ENCODE measurements around the gene GFI1B. TPM values are rescaled to one million over a fixed set of nuclear protein-coding genes. Genes with fewer than 3 reads are reported as not detected.

The GFI1B gene
- total RNA-seq, 1 experiment from 2014 or later: not detected

- Histone ChIP-seq H3K4me3 (ENCODE audit: low read length) (peak within 1 kb of the TSS; percentile 99), H3K27ac (ENCODE audit: low read length) (peak within 1 kb of the TSS; percentile 41; the same call in 1 of the 2 replicates), H3K4me2 (ENCODE audit: low read length) (peak within 1 kb of the TSS; percentile 89), H3K36me3 (ENCODE audit: low read depth, low read length) (no peaks in the 10 kb centered on the region), H3K79me2 (ENCODE audit: low read length) (peaks cover 56% of the 10 kb centered on the region), H3K9ac (ENCODE audit: low read length) (peak within 1 kb of the TSS; percentile 96), H4K20me1 (ENCODE audit: low read length) (no peaks in the 10 kb centered on the region; the same call in 1 of the 2 replicates), H2AFZ (ENCODE audit: low read length) (peak within 1 kb of the TSS; percentile 88), H3K4me1 (ENCODE audit: insufficient read depth, low read length) (peaks cover 12% of the 10 kb centered on the region), H3K27me3 (ENCODE audit: low read length) (no peaks in the 10 kb centered on the region), H3F3A (ENCODE audit: low read length, unreplicated experiment) (no peaks in the 10 kb centered on the region), H3K9me2 (replicated peaks; ENCODE audit: low read length) (no peaks in the 10 kb centered on the region), H3K9me3 (ENCODE audit: low read length) (no peaks in the 10 kb centered on the region)
- BruUV-seq (replicated peaks): TSS peak; percentile 54
- ChIA-PET POLR2A (ENCODE audit: unreplicated experiment) (interaction anchor here (0.5 to 0.9 kb wide), 4 partner anchors 114 to 335 kb away, joined by 3 to 5 read pairs (median 4); no protein-coding TSS in a partner anchor), CTCF (interaction anchor here (1.2 to 1.4 kb wide), 2 partner anchors 9 to 114 kb away, joined by 5 to 9 read pairs; no protein-coding TSS in a partner anchor)
- intact Hi-C loops (cut with micrococcal nuclease): loop anchor here (2.0 kb wide), 1 partner anchor 118 kb away; no protein-coding TSS in a partner anchor
- DNase-seq: peak; percentile 97
- TF ChIP-seq EZH2phosphoT487 (IDR thresholded peaks at IDR 0.05; ENCODE audit: borderline replicate concordance, low read length) (no peak), CTCF (conservative IDR thresholded peaks at IDR 0.05; ENCODE audit: low read depth, low read length) (no peak)
- ATAC-seq: peak; percentile 96
These were observed 52.0 kb downstream of the GFI1B start, which contains the start of gene GTF3C5 for GRCh38 chr9:133030317-133031129. Gene GTF3C5, plus strand, starts transcription at chr9:133030997. Its CDS starts 15 bp downstream, at chr9:133031012.

GRCh38 chr9:133031130-133031422, 52.6 kb downstream of the GFI1B start:
- POLR2A ChIA-PET (ENCODE audit: unreplicated experiment): no interaction called here
- intact Hi-C loops (cut with micrococcal nuclease): loop anchor here (2.0 kb wide), 1 partner anchor 118 kb away; no protein-coding TSS in a partner anchor
- peaks cover 12% of the 10 kb centered on the region for H3K4me1 ChIP-seq (ENCODE audit: insufficient read depth, low read length)
- H3K36me3 ChIP-seq (ENCODE audit: low read depth, low read length): no peaks in the 10 kb centered on the region
- peak overlapping the region; percentile 85 for H3K4me2 ChIP-seq (ENCODE audit: low read length)
- H3K9me3 ChIP-seq (ENCODE audit: low read length): no peaks in the 10 kb centered on the region
- no peak for ATAC-seq
- DNase-seq: no peak
- peak overlapping the region; percentile 41; the same call in 1 of the 2 replicates for H3K27ac ChIP-seq (ENCODE audit: low read length)
- no peaks in the 10 kb centered on the region for H3K9me2 ChIP-seq (replicated peaks; ENCODE audit: low read length)
- H3K9ac ChIP-seq (ENCODE audit: low read length): peak overlapping the region; percentile 96
- H3K79me2 ChIP-seq (ENCODE audit: low read length): peaks cover 62% of the 10 kb centered on the region
- H2AFZ ChIP-seq (ENCODE audit: low read length): peak overlapping the region; percentile 88
- H4K20me1 ChIP-seq (ENCODE audit: low read length): peaks cover under 1% of the 10 kb centered on the region; the same call in 1 of the 2 replicates
- CTCF ChIA-PET: interaction anchor here (1.4 kb wide), 1 partner anchor 9 kb away, joined by 9 read pairs; no protein-coding TSS in a partner anchor
- TF ChIP-seq CTCF (conservative IDR thresholded peaks at IDR 0.05; ENCODE audit: low read depth, low read length): no peak
- TF ChIP-seq EZH2 (IDR thresholded peaks at IDR 0.05; ENCODE audit: low read length, unreplicated experiment): no peak
- no peak for TF ChIP-seq EZH2phosphoT487 (IDR thresholded peaks at IDR 0.05; ENCODE audit: borderline replicate concordance, low read length)
- peak overlapping the region; percentile 99 for H3K4me3 ChIP-seq (ENCODE audit: low read length)
- H3F3A ChIP-seq (ENCODE audit: low read length, unreplicated experiment): no peaks in the 10 kb centered on the region
- no peaks in the 10 kb centered on the region for H3K27me3 ChIP-seq (ENCODE audit: low read length)
- BruUV-seq (replicated peaks): no TSS peak

Data from PC-3 (cell line).